BLaER1 treated with 17β-estradiol and CSF1 and Interleukin-3, amounts not matched to agents 10 nM and 100 nM (cell line): Measurements from ENCODE around the gene SARS1.

ENCODE experiments used
- H3K27ac ChIP-seq, 11 experiments: shearing (Covaris generic); formaldehyde crosslinking; 2 replicates each; pipeline ENCODE4 v1.8.1; 2022
- H3K27me3 ChIP-seq, 11 experiments: shearing (Covaris generic); formaldehyde crosslinking; 2 replicates each; pipeline ENCODE4 v1.8.1; 2022
- H3K36me3 ChIP-seq, 11 experiments: shearing (Covaris generic); formaldehyde crosslinking; 2 replicates each; pipeline ENCODE4 v1.8.1; 2022
- H3K4me1 ChIP-seq, 10 experiments: shearing (Covaris generic); formaldehyde crosslinking; 2 replicates each; pipeline ENCODE4 v1.8.1; 2022
- H3K4me2 ChIP-seq, 11 experiments: shearing (Covaris generic); formaldehyde crosslinking; 2 replicates each; pipeline ENCODE4 v1.8.1; 2022
- H3K4me3 ChIP-seq, 10 experiments: shearing (Covaris generic); formaldehyde crosslinking; 2 replicates each; pipeline ENCODE4 v1.8.1; 2022
- H3K9ac ChIP-seq, 11 experiments: shearing (Covaris generic); formaldehyde crosslinking; 2 replicates each; pipeline ENCODE4 v1.8.1; 2022
- H3K9me3 ChIP-seq, 11 experiments: shearing (Covaris generic); formaldehyde crosslinking; replicated peaks in 1 of 11; 2 replicates each; pipeline ENCODE4 v1.8.1; 2022
- H4K20me1 ChIP-seq, 11 experiments: shearing (Covaris generic); formaldehyde crosslinking; 2 replicates each; pipeline ENCODE4 v1.8.1; 2022
- Cebpa-rat ChIP-seq, 11 experiments: shearing (Covaris generic); IDR thresholded peaks; 2 replicates each; pipeline ENCODE4 v1.8.1; 2022

SARS1 gene

GRCh38 chr1:109263234-109263596 is 49.5 kb downstream of the SARS1 start:
- Histone ChIP-seq H3K4me3 (no peak overlapping the region), H3K9me3 (no peaks in the 10 kb centered on the region), H3K27ac (no peak overlapping the region), H3K4me2 (0 out of 22 replicates have a peak overlapping the region, but pooled peaks of 1 of the 11 experiments have one; percentile 45), H3K4me1 (peaks cover 10 to 27% (median 14%) of the 10 kb centered on the region in 10 experiments), H3K36me3 (peaks cover 0 to 56% (median 14%) of the 10 kb centered on the region in 11 experiments; a peak in 13 of 22 replicates), H4K20me1 (0 out of 22 replicates have a peak, but pooled peaks cover 0 to 6% (median 0%) of the 10 kb centered on the region in 11 experiments), H3K27me3 (no peaks in the 10 kb centered on the region), H3K9ac (no peak overlapping the region)
- TF ChIP-seq Cebpa-rat (IDR thresholded peaks at IDR 0.05) = no peak

DNA sequence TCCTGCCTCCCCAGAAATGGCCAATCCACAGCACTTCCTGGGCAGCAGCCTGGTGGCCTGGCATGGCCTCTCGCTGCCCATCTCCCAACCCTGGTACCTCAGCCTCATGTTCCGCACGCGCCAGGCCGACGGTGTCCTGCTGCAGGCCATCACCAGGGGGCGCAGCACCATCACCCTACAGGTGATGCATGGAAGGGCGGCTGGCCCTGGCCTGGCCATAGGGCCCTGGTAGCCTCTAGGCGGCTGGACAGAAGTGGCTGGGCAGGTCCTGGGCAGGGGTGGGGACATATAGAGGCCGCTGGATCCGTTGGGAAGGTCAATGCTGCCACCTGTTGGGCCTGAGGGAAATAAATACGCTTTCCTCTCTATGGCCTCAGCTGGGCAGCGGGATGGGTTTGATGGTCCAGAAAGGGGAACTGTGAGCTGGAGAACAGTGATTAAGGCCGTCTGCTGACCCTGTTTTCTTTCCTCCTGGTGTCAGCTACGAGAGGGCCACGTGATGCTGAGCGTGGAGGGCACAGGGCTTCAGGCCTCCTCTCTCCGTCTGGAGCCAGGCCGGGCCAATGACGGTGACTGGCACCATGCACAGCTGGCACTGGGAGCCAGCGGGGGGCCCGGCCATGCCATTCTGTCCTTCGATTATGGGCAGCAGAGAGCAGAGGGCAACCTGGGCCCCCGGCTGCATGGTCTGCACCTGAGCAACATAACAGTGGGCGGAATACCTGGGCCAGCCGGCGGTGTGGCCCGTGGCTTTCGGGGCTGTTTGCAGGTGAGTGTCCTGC is 50.1 kb downstream of the SARS1 start:
- no peaks in the 10 kb centered on the region for H3K27me3 ChIP-seq
- peak overlapping the region in 2 of 11 experiments; percentile 45 to 56; a peak in 3 of 22 replicates for H3K4me2 ChIP-seq
- H3K36me3 ChIP-seq = peaks cover 0 to 57% (median 12%) of the 10 kb centered on the region in 11 experiments; a peak in 13 of 22 replicates
- no peak overlapping the region for H3K4me3 ChIP-seq
- H3K9ac ChIP-seq = no peak overlapping the region
- H3K27ac ChIP-seq = no peak overlapping the region
- peaks cover 10 to 27% (median 14%) of the 10 kb centered on the region in 10 experiments for H3K4me1 ChIP-seq
- no peaks in the 10 kb centered on the region for H3K9me3 ChIP-seq
- H4K20me1 ChIP-seq = 0 out of 22 replicates have a peak, but pooled peaks cover 0 to 6% (median 0%) of the 10 kb centered on the region in 11 experiments
- TF ChIP-seq Cebpa-rat (IDR thresholded peaks at IDR 0.05) = no peak

DNA sequence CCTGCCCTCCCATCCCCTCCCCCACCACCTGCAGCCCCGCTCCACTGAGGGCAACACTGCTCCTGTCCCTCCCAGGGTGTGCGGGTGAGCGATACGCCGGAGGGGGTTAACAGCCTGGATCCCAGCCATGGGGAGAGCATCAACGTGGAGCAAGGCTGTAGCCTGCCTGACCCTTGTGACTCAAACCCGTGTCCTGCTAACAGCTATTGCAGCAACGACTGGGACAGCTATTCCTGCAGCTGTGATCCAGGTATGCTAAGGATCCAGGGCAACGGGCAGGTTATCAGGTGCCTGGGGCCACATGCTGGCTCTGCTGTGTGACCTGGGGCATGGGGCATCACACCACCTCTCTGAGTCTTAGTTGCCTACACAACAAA is 50.6 kb downstream of the SARS1 start:
- H3K9me3 ChIP-seq = no peaks in the 10 kb centered on the region
- H3K36me3 ChIP-seq = peaks cover 0 to 57% (median 12%) of the 10 kb centered on the region in 11 experiments; a peak in 11 of 22 replicates
- no peak overlapping the region for H3K27ac ChIP-seq
- H3K4me1 ChIP-seq = peaks cover 10 to 27% (median 14%) of the 10 kb centered on the region in 10 experiments
- no peak overlapping the region for H3K4me3 ChIP-seq
- no peak overlapping the region for H3K9ac ChIP-seq
- TF ChIP-seq Cebpa-rat (IDR thresholded peaks at IDR 0.05) = no peak
- H3K4me2 ChIP-seq = no peak overlapping the region
- H3K27me3 ChIP-seq = no peaks in the 10 kb centered on the region
- H4K20me1 ChIP-seq = 0 out of 22 replicates have a peak, but pooled peaks cover 0 to 6% (median 0%) of the 10 kb centered on the region in 11 experiments

DNA sequence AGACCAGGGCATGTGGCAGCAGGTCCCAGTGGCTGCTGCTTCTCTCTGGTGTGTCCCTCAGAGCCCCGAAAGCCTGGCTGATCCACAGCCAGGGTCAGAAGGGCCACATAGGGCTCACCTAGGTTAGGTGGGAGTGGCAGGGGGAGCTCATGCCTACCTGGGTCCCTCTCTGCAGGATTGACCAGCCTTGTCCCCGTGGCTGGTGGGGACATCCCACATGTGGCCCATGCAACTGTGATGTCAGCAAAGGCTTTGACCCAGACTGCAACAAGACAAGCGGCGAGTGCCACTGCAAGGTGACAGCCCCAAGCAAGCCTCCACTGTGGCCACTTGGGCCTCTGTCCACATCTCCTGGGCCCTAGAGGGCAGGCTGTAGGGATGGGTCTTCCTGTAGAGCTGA is 51.3 kb downstream of the SARS1 start:
- no peak overlapping the region for H3K9ac ChIP-seq
- peaks cover 10 to 22% (median 14%) of the 10 kb centered on the region in 10 experiments for H3K4me1 ChIP-seq
- 0 out of 22 replicates have a peak, but pooled peaks cover 0 to 6% (median 0%) of the 10 kb centered on the region in 11 experiments for H4K20me1 ChIP-seq
- no peak for TF ChIP-seq Cebpa-rat (IDR thresholded peaks at IDR 0.05)
- no peak overlapping the region for H3K4me3 ChIP-seq
- H3K27me3 ChIP-seq = no peaks in the 10 kb centered on the region
- H3K36me3 ChIP-seq = peaks cover 0 to 61% (median 15%) of the 10 kb centered on the region in 11 experiments; a peak in 11 of 22 replicates
- H3K27ac ChIP-seq = no peak overlapping the region
- no peaks in the 10 kb centered on the region for H3K9me3 ChIP-seq
- no peak overlapping the region for H3K4me2 ChIP-seq

DNA sequence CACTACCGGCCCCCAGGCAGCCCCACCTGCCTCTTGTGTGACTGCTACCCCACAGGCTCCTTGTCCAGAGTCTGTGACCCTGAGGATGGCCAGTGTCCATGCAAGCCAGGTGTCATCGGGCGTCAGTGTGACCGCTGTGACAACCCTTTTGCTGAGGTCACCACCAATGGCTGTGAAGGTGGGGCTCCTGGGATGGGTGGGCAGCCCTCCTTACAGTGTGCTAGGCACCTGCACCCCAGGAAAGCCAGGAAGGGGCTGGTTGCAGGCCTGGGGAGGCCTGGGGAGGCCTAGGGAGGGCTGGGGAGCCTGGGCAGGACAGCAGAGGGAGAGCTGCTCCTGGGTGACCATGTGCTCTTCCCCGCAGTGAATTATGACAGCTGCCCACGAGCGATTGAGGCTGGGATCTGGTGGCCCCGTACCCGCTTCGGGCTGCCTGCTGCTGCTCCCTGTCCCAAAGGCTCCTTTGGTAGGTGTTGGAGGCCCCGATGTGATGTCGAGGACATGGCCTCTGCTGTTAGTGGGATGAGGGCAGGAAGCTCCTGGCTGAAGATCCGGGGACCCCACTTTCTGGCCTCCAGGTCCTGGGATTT is 52.1 kb downstream of the SARS1 start:
- no peak for TF ChIP-seq Cebpa-rat (IDR thresholded peaks at IDR 0.05)
- H3K4me1 ChIP-seq = peaks cover 10 to 22% (median 14%) of the 10 kb centered on the region in 10 experiments
- no peaks in the 10 kb centered on the region for H3K9me3 ChIP-seq
- no peak overlapping the region for H3K9ac ChIP-seq
- no peak overlapping the region for H3K4me2 ChIP-seq
- no peak overlapping the region for H3K4me3 ChIP-seq
- H4K20me1 ChIP-seq = peaks cover 0 to 6% (median 0%) of the 10 kb centered on the region in 11 experiments; a peak in 1 of 22 replicates
- no peak overlapping the region for H3K27ac ChIP-seq
- peaks cover 0 to 65% (median 17%) of the 10 kb centered on the region in 11 experiments; a peak in 11 of 22 replicates for H3K36me3 ChIP-seq
- H3K27me3 ChIP-seq = no peaks in the 10 kb centered on the region

- Histone ChIP-seq H4K20me1 (peaks cover 0 to 6% (median 0%) of the 10 kb centered on the region in 11 experiments; a peak in 2 of 22 replicates), H3K27ac (peak overlapping the region in 6 of 11 experiments; percentile 4 to 46 (median 29); a peak in 8 of 22 replicates), H3K27me3 (no peaks in the 10 kb centered on the region), H3K4me1 (peaks cover 10 to 22% (median 14%) of the 10 kb centered on the region in 10 experiments), H3K4me3 (no peak overlapping the region), H3K4me2 (peak overlapping the region; percentile 15 to 69 (median 51); a peak in 20 of 22 replicates), H3K9me3 (no peaks in the 10 kb centered on the region), H3K9ac (peak overlapping the region in 4 of 11 experiments; percentile 6 to 45 (median 34); a peak in 4 of 22 replicates), H3K36me3 (peaks cover 0 to 64% (median 17%) of the 10 kb centered on the region in 11 experiments; a peak in 12 of 22 replicates)
- no peak for TF ChIP-seq Cebpa-rat (IDR thresholded peaks at IDR 0.05)
These were observed 53.2 kb downstream of the SARS1 start for GRCh38 chr1:109266965-109267364.

- Histone ChIP-seq H3K27me3 (no peaks in the 10 kb centered on the region), H3K9me3 (no peaks in the 10 kb centered on the region), H3K27ac (peak overlapping the region in 5 of 11 experiments; percentile 4 to 46 (median 27); a peak in 4 of 22 replicates), H3K4me3 (no peak overlapping the region), H4K20me1 (peaks cover 0 to 6% (median 0%) of the 10 kb centered on the region in 11 experiments; a peak in 2 of 22 replicates), H3K36me3 (peaks cover 0 to 67% (median 17%) of the 10 kb centered on the region in 11 experiments; a peak in 12 of 22 replicates), H3K4me2 (peak overlapping the region in 10 of 11 experiments; percentile 35 to 69 (median 52); a peak in 20 of 22 replicates), H3K4me1 (peaks cover 10 to 22% (median 14%) of the 10 kb centered on the region in 10 experiments), H3K9ac (peak overlapping the region in 3 of 11 experiments; percentile 6 to 45 (median 27); a peak in 1 of 22 replicates)
- no peak for TF ChIP-seq Cebpa-rat (IDR thresholded peaks at IDR 0.05)
These were observed 54.1 kb downstream of the SARS1 start for GRCh38 chr1:109267743-109268300.

DNA sequence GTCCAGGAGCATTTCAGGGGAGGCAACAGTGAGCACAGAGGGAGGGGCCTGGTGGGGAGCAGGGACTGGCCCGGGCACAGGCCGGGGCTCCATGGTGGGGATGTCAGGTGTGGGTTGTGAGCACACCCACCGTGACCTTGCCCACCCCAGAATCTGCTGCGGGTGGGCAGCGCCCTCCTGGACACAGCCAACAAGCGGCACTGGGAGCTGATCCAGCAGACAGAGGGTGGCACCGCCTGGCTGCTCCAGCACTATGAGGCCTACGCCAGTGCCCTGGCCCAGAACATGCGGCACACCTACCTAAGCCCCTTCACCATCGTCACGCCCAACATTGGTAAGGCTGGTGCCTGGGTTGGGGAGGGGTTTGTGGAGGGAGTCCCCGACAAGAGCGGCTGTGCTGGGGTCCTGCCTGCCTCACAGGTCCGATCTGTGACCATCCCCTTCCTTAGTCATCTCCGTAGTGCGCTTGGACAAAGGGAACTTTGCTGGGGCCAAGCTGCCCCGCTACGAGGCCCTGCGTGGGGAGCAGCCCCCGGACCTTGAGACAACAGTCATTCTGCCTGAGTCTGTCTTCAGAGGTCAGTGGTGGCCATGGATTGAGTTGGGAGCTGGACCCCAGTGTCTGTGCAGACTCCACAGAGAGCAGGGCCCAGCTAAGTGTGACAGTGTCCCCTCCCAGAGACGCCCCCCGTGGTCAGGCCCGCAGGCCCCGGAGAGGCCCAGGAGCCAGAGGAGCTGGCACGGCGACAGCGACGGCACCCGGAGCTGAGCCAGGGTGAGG is 54.9 kb downstream of the SARS1 start:
- Histone ChIP-seq H3K27me3 (no peaks in the 10 kb centered on the region), H3K9me3 (no peaks in the 10 kb centered on the region), H4K20me1 (peaks cover 0 to 6% (median 0%) of the 10 kb centered on the region in 11 experiments; a peak in 2 of 22 replicates), H3K36me3 (peaks cover 0 to 67% (median 17%) of the 10 kb centered on the region in 11 experiments; a peak in 13 of 22 replicates), H3K4me3 (no peak overlapping the region), H3K4me1 (peaks cover 9 to 28% (median 14%) of the 10 kb centered on the region in 10 experiments), H3K27ac (no peak overlapping the region), H3K4me2 (no peak overlapping the region), H3K9ac (no peak overlapping the region)
- no peak for TF ChIP-seq Cebpa-rat (IDR thresholded peaks at IDR 0.05)
